Suppressor macrophage treated with lipopolysaccharide for 4 hours (primary cell): ENCODE data around the gene VIPR2.
"Not testable (repeated sequence)": the region's sequence is repeated elsewhere in the genome, so short reads cannot be mapped to it uniquely, and the experiment has no call there.

ENCODE experiments used
- DNase-seq: peaks from one replicate; pipeline ENCODE4 v3.0.0-alpha.2; 2020

VIPR2 gene, protein sequence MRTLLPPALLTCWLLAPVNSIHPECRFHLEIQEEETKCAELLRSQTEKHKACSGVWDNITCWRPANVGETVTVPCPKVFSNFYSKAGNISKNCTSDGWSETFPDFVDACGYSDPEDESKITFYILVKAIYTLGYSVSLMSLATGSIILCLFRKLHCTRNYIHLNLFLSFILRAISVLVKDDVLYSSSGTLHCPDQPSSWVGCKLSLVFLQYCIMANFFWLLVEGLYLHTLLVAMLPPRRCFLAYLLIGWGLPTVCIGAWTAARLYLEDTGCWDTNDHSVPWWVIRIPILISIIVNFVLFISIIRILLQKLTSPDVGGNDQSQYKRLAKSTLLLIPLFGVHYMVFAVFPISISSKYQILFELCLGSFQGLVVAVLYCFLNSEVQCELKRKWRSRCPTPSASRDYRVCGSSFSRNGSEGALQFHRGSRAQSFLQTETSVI

GRCh38 chr7:159144758-159145489, at the start of gene VIPR2:
VIPR2 (minus strand) TSS chr7:159144867; CDS start chr7:159144771, 96 bp downstream.
- no peak for DNase-seq

DNA sequence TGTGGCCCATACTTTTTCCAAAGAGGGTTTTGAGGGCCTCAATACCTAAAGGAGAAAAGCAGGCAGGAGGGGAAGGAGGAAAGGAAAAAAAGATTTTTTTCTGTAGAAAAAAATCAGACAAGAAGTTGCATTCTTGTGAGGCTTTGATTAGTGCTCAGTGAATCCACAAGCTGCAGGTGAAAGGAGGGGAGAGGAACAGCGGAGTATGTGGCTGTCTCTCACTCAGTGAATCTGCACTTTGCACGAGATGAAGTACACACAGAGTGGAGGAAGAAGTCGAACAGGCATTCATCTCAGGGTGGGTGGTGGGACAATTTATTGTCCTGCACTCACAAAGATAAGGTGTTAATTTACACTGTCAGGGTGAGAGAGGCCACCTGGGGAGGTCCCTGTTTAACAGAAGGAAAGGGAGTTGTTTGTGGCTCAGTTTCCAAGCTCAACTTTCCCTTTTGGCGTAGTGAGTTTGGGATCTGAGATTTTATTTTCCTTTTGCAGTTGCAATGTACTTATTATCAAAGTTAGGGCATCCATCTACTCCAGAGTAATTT, 49.0 kb upstream of the VIPR2 start:
- DNase-seq = no peak

GRCh38 chr7:159192725-159193453, 48.2 kb upstream of the VIPR2 start:
- no peak for DNase-seq

DNA sequence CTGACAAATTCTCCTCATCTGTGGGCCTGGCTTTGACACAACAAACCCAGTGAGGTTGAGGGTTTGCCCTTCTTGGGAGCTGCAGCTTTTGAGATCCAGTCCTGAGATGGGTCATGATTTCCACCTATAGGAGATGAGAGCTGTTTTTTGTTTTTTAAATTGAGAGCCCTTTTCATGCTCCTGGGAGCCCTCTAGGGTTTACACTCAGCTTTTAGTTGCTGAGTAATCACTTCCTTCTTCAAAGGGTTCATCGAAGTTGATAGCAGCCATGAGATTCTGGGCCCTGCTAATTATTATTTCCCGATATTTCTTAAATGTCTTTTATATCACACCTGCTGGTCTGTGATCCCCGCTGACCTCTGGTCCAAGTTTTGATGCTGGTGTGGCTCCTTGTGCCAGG, 47.3 kb upstream of the VIPR2 start:
- DNase-seq = no peak

DNA sequence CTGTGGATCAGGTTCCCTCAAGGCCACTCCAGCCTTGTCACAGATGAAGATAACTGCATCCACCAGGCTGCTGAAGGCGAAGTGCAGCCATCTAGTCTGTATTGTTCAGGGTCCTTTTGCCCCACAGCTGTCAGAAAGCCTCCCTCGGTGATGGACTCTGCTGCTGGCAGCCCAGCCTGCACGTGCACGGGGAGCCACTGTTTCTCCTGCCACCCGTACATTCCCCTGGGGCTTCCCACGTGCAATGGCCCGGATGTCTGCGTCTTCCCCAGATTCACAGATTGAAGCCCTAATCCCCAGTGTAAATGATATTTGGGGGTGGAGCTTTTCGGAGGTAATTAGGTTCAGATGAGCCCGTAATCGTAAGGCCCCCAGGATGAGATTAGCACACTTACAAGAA, 46.6 kb upstream of the VIPR2 start:
- DNase-seq = no peak

- no peak for DNase-seq
These were observed 43.3 kb upstream of the VIPR2 start for GRCh38 chr7:159188011-159188410.

DNA sequence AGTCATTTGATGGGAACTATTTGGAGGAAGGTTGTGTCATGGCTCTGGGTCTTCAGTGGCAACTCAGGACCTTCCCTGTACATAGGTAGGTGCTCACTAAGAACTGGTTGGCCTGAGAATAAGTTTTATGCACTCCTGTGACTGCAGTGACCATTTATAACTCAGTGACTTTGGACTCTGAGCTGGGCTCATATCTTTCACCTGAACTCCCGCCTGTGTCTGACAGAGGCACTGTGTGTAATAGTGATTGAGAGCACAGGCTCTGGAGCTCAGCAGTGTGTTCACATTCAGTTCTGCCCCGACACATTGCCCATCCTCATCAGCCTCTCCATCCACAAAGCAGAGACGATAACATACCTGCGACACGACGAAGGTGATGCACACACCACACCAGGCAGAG, 34.6 kb upstream of the VIPR2 start:
- no peak for DNase-seq

DNA sequence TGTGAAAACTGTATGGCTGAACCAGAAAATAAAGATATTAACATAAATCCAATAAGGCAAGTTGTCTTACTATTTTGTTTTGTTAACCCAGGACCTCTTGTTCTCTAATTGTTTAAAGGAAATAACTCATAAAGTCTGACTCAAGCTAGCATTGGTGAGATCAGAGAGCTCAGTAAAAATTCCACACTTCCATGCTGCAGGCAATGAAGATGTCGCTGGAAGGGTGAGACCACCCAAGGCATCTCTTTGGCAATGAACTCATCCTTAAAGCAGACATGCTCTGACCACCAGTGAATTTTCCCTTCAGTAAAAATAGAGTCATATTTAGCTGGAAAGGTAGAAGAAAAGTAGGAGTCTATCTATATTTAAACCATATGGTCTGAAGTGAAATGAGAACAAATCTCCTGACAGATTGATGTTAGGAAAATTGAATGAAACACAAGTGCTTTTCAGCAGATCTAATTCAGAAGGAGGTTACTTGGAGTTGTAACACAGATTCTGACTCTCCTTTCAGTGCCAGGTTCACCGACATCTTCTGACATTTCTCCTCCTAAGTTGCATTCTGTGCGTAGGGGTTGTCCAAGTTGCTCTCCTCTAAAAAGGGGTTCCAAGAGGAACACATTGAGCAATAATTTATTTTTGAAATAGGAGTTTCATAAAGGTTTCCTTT, 32.8 kb upstream of the VIPR2 start:
- DNase-seq = no peak

DNA sequence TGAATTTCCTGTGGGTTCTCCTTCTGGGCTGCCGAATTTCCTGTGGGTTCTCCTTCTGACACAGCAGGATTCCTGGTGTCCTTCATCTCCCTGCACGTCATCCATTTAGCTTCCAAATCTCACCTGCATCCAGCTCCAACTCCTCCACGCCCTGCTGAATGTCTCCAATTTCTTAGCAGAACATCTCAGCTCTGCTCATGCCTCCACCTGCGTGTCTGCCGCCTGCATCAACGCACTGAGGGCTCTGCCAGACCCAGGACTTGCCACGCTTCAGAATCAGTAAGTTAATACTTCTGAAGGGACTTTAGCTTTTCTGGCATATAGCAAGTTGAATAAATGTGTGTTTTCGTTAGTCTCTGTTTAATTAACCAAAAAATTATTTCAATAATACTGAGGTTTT, 31.1 kb upstream of the VIPR2 start:
- no peak for DNase-seq

DNA sequence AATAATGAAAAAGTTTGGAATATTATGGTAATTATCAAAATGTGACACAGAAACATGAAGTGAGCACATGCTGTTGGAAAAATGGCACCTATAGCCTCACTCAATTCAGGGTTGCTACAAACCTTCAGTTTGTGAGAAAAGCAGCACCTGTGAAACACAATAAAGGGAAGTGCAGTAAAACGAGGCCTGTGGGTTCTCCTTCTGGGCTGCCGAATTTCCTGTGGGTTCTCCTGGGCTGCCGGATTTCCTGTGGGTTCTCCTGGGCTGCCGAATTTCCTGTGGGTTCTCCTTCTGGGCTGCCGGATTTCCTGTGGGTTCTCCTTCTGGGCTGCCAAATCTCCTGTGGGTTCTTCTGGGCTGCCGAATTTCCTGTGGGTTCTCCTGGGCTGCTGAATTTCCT, 30.4 kb upstream of the VIPR2 start:
- not testable (repeated sequence) for DNase-seq

GRCh38 chr7:159172400-159172799, 27.7 kb upstream of the VIPR2 start:
- no peak for DNase-seq

DNA sequence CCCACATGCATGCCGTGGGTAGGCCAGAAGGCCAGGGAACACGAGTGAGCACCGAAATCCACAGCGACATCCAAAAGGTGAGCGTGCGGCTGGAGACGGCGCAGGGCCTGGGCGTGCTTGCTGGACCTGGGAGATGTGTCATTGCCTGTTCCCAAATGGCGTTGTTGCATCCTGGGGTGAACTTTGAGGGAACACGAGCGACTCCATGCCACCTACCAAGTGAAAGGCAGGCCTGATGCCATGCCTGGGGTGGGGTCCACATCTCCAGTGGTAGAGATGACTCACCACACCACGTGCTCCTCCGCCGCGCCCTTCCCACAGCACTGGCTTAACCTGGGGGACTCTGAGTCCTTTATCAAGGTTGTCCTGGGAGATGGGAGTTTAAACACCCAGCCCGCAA, 24.7 kb upstream of the VIPR2 start:
- no peak for DNase-seq

GRCh38 chr7:159167139-159167538, 22.5 kb upstream of the VIPR2 start:
- no peak for DNase-seq

- DNase-seq = no peak
These were observed 21.9 kb upstream of the VIPR2 start for GRCh38 chr7:159166530-159166929.

- no peak for DNase-seq
These were observed 20.7 kb upstream of the VIPR2 start for GRCh38 chr7:159165352-159165751.

- not testable (repeated sequence) for DNase-seq
These were observed 19.1 kb upstream of the VIPR2 start for GRCh38 chr7:159163703-159164301.

DNA sequence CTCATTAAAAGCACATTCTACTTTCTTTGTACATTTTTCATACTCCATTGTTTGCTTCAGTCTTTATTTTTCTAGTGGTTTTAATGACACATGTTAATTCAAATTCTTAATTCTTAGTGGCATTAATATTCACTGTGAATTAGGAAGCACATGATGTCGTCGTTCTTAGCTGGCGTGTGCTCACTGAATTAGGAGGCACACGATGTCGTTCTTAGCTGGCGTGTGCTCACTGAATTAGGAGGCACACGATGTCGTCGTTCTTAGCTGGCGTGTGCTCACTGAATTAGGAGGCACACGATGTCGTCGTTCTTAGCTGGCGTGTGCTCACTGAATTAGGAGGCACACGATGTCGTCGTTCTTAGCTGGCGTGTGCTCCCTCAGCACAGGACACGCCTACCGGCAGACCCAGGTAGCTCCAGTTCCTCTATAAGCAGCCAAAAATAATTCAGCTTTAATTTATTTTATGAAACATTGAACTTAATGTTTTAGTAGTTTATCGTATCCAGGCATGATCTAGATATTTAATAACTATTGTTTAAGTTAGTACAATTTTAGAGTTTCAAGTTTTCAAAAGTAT, 17.5 kb upstream of the VIPR2 start:
- DNase-seq = not testable (repeated sequence)

GRCh38 chr7:159160450-159160849, 15.8 kb upstream of the VIPR2 start:
- DNase-seq = no peak

DNA sequence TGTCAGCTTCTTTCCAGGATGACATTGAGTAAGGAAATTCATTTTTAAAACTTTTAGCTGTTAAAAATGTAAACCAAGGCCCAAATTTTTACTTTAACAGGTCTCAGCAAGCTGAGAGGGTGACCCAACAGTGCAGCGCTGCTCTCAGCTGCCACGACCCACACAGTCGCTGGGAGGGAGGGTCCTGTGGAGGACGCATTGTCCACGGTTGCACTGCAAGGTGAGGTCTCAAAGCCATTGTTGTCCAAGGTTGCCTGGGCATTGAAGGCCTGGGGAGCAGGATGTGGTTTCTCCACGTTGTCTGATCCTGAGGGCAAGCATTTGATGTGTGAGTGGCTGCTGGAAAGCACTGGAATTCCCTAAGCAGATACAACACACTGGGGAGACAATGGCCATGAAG, 15.1 kb upstream of the VIPR2 start:
- DNase-seq = no peak

DNA sequence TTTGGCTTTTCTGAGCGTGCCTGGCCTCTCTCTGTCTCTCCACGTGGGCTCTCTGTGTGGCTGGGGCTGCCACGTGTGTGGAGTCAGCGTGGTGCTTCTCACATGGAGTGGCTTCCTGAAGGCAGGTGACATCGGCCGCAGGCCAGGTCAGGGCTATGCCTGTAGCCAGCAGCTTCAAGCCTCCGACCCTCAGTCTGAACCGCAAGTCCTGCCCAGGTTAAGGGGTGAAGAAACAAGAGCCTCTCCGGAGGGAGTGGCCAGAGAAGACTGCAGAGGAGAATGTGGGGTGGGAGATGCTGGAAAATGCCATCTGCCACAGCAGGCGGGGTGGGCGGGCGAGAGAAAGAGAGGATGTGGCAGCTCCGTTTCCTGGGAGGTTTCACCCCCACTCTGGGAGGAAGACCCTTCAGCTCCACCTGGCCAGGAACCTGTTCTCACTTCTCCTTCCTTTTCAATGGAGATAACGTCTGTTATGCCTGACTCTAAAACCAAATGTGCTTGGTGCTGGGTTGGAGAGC, 14.3 kb upstream of the VIPR2 start:
- DNase-seq = no peak

- no peak for DNase-seq
These were observed 13.6 kb upstream of the VIPR2 start for GRCh38 chr7:159158125-159158887.
